Left renal cortex interstitium (tissue), 4 donors: ENCODE results near the gene LGALS9. TPM values are rescaled to one million over a fixed set of nuclear protein-coding genes. Genes with fewer than 3 reads are reported as not detected.
"Not testable (repeated sequence)": the region's sequence is repeated elsewhere in the genome, so short reads cannot be mapped to it uniquely, and the experiment has no call there.

Experiments
- DNase-seq, 4 donors: peaks; one replicate each; pipeline ENCODE4 v3.0.0-alpha.2; 2013; ENCODE audit warnings: low read depth in 4 of 4, low spot score in 2 of 4, missing footprints in 1 of 4
- polyA plus RNA-seq, 4 donors: library from polyadenylated mRNA; unstranded; fragments of 120-200 nt; gene quantifications; one replicate each; pipeline ENCODE4 v1.2.1, GENCODE V29; 2013; ENCODE audit not compliant: insufficient read length in 4 of 4

The LGALS9 gene
- polyA plus RNA-seq, 4 donors, result 13.1 to 18.4 (median 15.7) TPM

DNA sequence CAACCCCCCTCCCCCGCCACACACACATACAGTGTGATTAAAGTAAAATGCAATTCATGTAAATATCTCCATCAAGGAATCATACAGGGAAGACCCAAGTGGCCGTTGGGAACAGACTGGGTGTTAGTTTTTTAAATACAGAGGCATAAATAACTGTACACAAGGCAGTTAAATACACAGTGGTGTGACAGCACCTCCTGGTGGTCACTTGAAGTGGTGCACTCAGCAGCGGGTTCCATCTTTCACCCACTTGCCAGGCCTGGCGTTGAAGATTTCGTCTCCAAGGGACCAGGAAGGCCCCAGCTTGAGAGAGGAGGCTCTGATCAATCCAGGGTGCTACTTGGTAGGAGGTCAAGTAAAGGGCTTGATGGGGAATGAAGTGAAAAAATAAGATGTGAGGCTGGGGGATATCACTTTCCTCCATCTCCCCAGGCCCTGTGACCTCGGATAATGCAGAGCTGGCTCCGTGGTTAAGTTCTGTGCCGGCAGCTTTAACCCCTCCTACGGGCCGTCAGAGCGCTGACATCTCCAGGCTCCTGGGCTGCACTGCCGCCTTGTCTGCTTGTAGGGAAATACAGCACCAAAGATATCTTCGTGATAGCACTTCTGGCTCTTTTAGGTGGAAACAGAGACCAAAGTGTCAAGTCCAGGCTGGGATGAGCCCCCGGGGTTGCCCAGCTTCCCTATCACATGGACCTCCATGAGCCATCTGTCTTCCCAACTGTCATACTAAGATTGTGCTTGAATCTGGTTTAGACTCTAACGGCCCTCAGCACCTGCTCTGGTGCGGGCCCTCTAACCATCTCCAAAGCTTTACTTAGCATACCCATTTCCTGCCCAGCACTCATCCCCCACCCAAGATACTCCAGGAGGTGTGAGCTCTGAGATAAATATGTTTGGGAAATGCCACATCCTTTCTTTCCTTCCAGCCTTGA is 20.7 kb downstream of the LGALS9 start:
- peak in 1 of 4 donors; percentile 12 for DNase-seq

DNA sequence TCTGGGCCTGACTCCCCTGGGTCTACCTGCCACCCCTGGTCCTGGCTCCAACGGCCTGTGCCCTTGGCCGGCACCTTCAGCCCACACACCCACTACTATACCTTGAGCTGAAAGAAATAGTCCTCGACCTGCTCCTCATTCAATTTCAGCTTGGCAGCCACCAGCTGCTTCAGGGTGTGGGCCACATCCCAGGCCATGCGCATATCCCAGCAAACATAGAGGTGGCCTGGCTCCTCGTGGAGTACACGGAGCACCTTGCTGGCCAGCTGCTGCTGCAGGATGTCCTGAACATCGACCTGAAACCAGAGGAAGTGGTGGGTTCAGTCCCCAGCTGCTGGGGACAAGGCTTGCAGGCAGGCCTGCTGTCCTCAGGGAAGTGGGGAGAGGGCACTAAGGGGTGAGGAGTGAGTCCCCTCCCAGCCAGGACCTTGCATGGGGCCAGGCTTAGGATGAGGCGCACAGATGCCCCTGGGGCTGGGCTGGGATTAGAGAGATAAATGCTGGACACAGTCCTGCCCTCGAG is 22.5 kb downstream of the LGALS9 start:
- not testable (repeated sequence) for DNase-seq

DNA sequence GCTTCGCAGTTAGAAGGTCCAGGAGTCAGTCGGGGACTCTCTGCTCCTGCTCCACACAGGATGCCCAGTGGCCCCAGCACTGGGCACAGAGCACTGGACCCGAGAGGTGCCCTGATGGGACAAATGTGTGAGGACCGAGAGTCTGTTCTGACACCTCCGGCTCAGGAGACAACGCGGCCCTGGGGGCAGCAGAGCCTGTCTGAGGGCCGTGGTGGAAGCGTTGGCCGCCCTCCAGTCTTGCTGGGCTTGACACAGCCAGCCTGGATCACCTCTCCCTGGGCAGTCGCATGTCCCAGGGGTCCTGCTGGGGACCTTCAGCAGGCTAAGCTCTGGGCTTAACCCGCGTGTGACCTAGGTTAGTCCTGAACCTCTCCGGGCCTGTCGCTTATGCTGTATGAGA is 23.1 kb downstream of the LGALS9 start:
- no peak for DNase-seq

DNA sequence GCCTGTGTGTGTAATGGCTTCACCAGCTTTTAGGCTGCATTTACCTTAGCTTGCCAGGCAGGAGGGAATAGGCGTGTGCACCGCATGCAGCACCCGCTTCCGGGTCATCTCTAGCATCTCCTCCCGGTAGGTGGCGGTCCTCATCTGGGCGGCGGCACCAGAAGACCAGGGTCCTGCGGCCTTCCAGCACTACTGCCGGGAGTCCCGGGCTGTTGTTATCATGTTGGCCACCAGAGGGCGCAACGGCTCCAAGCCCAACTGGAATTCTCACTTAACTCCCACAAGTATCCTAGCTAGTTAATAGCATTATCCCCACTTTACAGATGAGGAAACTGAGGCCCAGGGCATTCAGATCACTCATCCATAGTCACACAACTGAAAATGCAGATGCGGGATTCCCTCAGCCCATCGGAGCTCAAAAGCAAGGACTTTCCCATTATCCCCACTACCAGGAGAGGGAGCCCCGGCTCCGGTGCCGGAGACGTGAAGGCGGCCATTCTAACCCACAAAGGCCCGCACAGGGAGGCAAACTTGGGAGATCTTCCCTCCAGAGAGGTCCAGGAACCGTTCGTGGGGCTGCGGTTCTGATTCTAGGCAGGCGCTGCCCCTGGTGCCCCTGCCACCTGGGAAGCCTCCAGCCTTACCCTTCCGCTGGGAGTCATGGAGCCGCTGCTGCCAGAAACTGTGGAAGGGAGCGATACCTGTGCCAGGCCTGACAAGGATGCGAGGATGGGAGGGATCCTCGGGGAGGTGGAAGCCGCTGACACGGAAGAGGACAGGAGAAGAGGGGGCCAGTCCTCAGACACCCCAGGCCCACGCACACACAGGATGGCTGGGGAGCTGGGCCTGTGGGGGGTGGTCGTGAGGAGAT is 23.9 kb downstream of the LGALS9 start:
- peak in 3 of 4 donors; percentile 46 to 49 (median 46) for DNase-seq

DNA sequence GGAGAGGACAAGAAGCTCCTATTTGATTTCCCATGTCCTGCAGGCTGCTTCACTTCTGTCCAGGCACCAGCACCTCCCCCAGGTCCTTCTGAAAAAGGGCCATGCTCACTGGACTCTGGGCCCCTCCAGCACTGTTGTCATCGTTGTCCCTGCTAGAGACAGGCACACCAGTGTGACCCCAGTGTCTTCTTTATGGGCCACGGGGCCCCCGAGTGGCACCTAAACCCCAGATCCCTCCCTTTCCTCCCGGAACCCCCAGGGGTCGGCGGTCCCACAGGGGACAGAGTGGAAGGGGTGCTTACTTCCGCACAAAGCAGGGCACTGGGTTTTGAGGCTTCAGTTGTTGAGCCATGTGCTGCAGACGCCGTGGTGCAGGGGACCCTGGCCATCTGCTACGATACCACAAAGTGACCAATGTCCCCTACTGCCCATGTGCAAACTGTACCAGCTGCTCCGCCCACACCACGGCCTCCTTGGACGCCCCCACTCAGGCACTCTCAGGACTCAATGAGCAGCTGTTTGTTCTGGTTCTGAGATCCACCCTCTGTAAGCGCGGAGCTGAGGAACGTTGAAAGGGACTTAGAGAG is 24.6 kb downstream of the LGALS9 start:
- not testable (repeated sequence) for DNase-seq

DNA sequence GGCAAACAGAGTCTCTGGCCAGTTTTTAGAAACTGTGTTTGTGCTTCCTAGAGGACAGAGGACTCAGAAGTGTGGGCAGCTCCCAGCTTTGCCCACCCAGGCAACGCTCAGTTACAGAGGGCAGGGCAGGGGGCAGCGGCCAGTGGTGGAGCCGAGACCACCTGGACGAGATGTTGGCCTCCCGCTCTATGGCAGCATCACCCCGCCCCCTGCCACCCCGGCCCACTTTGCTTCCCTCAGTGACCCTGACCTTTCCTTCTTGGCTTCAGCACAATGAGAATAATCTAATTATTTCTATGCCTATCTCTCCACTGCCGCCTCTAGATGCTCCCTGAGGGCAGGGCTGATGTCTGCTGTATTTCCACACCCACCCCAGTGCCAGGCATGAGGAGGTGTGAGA is 25.6 kb downstream of the LGALS9 start:
- DNase-seq, result not testable (repeated sequence)

DNA sequence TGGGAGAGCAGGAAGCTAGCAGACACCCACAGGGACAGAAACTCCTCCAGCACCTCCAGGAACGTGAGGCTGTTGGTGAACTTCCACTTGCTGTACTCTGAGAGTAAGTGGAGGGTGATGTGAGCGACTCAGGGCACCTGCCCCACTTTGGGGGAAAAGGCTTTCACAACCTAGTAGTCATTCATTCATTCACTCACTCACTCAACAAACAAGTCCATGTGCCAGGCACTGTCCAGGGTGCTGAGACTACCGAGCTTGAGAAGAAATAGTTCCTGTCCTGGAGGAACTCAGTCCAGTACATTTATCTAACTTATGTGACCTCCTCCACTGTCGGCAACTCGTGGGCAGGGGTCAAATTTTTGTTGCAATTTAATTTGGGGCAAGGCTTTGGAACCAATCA is 26.6 kb downstream of the LGALS9 start:
- no peak for DNase-seq

DNA sequence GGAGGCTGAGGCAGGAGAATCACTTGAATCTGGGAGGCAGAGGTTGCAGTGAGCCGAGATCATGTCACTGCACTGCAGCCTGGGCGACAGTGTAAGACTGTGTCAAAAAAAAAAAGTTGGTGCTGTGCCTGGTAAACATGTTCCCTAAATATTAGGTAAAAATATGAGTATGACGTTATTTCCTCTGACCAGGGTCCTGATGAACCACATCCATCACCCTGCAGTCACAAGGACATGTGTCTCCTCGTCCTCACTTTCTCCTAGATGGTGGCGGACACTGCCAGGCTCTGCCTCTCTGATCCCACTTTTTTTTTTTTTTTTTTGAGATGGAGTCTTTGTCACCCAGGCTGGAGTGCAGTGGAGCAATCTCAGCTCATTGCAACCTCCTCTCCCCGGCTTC is 28.7 kb downstream of the LGALS9 start:
- DNase-seq, result no peak

DNA sequence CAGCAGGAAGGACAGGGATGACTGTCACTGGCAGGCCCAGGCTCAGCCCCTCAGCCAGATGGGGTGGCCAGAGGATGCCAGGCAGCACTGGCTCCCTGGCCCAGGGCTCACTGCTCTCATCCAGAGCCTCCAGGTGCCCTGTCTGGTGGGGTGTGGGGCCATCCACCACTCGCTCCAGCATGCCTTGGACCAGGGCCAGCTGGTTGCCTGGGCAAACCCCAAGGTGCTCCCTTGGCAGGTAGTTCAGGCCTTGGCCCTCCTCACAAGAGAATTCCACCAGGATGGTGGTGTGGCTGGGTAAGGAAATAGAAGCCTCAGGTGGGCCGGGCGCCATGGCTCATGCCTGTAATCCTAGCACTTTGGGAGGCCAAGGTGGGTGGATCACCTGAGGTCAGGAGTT is 29.4 kb downstream of the LGALS9 start:
- no peak for DNase-seq

DNA sequence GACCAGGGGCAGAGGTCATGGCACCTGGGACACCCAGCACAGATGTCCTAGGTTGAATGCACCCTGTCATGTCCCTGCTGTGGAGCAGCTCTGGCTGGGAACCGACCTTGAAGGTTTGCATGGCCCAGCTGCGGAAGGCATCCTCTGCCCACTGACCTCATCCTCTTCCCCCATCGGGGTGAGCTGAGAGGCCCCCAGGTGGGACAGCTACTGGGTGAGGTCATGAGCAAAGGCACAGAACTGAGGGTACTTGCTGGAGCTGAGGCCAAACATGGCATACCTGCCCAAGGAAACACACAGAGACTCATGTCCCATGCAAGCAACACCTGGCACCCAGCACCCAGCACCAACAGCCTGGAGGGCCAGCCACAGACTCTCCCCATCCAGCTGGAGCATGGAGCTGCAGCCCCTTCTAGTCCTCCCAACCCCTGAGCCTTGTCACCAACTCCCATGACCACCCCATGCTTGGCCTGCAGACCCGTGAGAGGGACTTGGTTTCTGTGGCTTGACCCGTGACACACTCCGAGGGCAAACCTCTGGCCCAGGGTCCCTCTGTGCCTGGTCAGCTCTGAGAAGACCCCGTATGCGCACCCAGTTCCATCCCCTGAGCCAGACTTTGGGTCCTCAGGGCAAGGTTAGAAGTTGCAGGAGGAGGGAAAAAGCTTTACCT is 33.1 kb downstream of the LGALS9 start:
- no peak for DNase-seq

DNA sequence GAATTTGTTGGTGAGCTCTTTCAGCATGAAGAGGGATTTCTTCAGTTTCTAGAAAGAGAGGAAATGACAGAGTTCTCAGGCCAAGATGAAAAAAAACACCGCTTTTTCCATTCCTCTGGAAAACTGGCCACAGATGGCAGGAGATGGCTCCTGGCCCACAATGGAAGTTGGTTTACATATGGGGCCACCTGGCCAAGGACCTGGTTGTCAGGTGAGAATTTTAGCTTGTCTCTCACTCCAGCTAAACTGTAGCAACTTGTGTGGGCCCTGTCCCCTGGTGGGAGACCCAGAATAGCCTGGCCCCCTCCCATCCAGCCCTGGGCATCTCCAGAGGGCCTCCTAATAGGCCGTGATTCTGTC is 33.6 kb downstream of the LGALS9 start:
- DNase-seq, result no peak

DNA sequence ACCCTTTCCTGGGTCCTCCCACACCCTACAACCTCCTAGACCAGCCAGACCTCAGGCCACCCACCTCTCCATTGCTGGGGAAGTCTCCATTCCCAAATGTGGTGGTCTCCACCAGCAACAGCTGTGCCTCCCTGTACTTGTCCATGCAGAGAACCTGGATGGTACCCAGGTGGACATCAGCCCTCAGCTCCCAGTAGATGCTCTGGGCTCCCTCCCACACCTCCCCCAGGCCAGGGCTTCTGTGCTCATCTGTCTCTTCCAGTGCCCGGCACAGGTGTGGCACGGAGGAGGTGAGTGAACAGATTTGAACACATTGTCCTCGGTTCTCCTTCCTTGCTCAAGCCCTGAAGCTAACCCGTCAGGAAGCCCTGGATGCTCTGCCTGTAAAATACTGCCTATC is 34.6 kb downstream of the LGALS9 start:
- no peak for DNase-seq

DNA sequence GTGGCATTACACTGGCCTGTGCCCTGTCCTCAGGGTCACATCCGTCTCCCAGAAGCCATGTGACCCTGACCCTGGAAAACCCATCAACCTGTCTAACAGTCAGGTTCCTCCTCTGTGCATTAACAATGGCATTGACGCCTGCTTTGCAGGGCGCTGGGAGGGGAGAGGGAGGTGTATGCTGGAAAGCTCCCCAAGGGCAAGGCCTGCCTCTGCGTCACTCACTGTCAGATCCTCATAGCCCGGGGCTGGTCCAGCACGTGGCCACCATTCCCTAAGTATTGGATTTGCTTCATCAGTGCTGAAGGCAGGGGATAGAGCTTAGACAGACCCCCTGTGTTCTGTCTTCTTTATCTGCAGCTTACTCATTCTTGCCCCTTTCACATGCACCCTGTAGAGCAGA is 35.3 kb downstream of the LGALS9 start:
- DNase-seq, result not testable (repeated sequence)

DNA sequence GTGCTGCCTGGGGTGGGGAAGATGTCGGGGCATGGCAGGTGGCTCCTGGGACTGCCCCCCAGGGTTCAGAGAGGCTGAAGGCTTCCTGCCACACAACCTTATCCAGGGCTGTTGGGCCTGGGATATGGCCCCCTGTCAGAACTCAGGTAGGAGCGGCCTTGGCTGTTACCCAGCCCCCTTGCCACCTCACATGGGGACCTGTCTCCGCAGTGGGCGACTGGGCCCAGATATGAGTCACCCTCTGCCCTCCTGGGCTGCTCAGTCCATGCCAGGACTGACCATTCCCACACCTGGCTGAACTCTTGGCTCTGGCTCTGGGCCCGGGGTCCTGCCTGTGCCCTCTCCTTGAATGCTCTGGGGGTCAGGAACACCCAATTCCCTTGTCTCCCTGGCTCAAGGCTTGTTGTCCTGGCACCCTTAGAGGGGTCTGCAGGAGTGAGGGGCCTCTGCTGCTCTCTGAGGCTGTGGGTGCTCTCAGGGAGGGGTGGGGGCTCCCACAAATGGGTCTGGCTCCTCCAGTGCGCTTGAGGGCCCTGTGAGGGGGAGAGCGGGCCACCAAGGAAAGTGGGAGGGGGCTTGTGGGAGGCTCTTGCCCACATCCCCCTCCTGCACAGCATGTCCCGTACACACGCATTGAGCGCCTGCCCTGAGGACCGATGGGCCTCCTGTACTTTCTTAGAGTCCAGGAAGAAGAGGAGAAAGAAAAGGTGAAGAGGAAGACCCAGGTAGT is 36.0 kb downstream of the LGALS9 start:
- DNase-seq, result no peak

DNA sequence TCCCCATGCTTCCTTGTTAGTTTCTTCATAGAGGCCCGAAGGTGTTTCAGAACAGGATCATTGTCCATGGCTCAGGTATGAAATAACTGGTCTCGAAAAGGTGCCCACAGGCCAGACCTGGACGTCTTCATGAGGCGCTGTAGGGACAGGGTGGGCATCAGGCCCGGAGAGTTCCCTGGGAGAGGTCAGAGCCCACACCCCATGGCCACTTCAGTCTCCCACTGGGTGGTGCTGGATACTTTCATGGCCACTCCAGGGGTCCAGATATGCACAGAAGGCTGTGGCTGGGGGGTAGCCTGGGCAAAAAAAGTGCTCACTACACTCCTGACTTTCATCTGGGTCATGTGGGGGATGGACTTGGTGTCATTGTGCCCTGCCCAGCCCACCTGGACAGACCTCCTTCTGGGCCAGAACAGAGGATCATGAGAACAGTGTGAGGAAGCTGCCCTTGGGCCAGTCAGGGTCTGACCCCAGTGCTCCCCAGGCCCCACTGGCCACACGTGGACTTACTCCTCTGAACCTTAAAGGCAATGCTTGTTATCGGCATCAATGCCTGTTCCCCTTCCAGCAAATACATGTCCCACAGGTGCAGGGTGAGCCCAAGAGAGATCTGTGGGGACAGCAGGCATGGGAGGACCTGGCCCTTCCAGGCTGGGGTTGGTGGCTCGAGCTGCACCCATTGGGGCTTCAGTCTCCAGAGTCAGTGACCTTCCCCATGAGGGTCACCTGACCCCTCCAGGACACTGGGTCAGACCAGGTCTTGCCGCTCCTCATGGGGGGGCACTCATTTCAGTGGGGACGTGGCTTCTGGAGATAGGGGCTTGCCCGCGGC is 36.9 kb downstream of the LGALS9 start:
- no peak for DNase-seq

DNA sequence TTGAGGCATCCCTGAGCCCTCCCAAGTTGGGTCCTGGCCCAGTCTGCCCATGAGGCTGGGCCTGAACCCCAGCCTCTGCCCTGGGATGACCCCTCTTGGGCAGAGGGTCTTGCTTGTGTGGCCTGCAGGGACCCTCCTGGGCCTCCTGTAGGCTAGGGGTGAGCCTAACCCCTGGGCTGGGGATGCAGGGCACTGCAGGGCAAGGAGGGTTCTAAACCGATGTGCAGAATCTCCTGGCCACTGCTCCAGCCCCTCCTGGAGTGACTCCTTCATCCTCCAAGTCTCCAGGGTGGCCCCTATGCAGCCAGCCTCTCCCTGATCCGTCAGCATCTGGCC is 37.5 kb downstream of the LGALS9 start:
- DNase-seq, result no peak

DNA sequence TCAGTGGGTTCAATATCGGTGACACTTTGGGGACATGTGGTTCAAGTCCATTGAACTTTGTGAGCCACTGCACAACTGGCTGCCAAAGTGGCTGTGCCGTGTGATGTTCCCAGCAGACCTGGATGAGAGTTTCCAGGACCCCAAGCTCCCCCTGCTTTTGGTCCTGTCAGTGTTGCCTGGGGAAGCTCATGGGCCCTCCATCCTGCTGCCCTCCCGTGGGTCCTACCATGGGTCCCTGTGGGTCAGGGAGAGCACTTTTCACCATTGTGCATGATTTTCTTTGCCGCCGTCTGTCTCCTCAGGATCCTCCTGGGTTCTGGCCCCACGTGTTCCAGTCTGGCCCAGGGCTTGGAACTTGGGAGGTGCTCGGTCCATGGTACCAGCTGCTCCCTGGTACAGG is 38.1 kb downstream of the LGALS9 start:
- DNase-seq, result no peak

DNA sequence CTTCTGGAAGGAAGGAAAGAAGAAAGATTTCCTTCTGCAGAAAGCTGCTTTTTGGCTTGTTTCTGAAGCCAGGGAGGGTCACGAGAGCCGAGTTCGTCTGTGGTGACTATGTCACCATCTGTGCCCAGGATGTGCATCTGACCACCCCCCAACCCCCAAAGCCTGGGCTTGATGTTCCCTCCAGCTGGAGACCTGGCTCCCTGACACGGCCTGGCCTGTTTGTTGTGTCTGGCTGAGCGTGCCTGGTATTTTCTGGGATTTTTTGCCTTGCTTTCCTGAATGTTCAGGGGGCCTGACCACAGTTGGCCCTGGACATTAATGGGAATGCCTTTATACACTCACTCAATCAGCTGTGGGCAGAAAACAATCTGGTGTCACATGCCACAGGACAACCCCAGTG is 38.9 kb downstream of the LGALS9 start:
- no peak for DNase-seq
